22Rv1 (cell line): ENCODE data around the gene PER3.

Source experiments
- H3K27ac ChIP-seq: fragments of 450-650 bp; 2 replicates; pipeline ENCODE4 v1.5.1; 2017
- CTCF ChIP-seq: fragments of 450-650 bp; IDR thresholded peaks from 2 replicates; pipeline ENCODE4 v1.5.1; 2017; ENCODE audit warnings: mild to moderate bottlenecking
- ZFX ChIP-seq: fragments of 450-650 bp; IDR thresholded peaks from 2 replicates; pipeline ENCODE4 v1.6.1; 2017; ENCODE audit warnings: antibody characterized with exemption, borderline replicate concordance

The PER3 gene

GRCh38 chr1:7751174-7751573 lies 32.9 kb upstream of the PER3 start:
- TF ChIP-seq ZFX: no peak
- no peak for TF ChIP-seq CTCF
- H3K27ac ChIP-seq: no peak overlapping the region

GRCh38 chr1:7752512-7753417 lies 31.3 kb upstream of the PER3 start:
- no peak overlapping the region for H3K27ac ChIP-seq
- TF ChIP-seq ZFX (no peak), CTCF (peak; percentile 90)

- TF ChIP-seq CTCF (no peak), ZFX (no peak)
- no peak overlapping the region for H3K27ac ChIP-seq
These were observed 30.4 kb upstream of the PER3 start for GRCh38 chr1:7753641-7754040.

GRCh38 chr1:7754234-7754633 lies 29.9 kb upstream of the PER3 start:
- no peak overlapping the region for H3K27ac ChIP-seq
- TF ChIP-seq ZFX (no peak), CTCF (no peak)

GRCh38 chr1:7755448-7755847 lies 28.6 kb upstream of the PER3 start:
- TF ChIP-seq CTCF (no peak), ZFX (no peak)
- no peak overlapping the region for H3K27ac ChIP-seq

- H3K27ac ChIP-seq: no peak overlapping the region
- TF ChIP-seq ZFX (no peak), CTCF (no peak)
These were observed 23.8 kb upstream of the PER3 start for GRCh38 chr1:7760245-7760644.

- TF ChIP-seq CTCF (no peak), ZFX (no peak)
- H3K27ac ChIP-seq: no peak overlapping the region
These were observed 23.0 kb upstream of the PER3 start for GRCh38 chr1:7761103-7761502.
